GM10847 (cell line): ENCODE measurements around the gene TXLNG.

Source experiments
- POLR2A ChIP-seq: IDR thresholded peaks from 2 replicates; pipeline ENCODE4 v1.6.1; 2011; ENCODE audit not compliant: insufficient read length; ENCODE audit errors: extremely low read depth

The TXLNG gene

DNA sequence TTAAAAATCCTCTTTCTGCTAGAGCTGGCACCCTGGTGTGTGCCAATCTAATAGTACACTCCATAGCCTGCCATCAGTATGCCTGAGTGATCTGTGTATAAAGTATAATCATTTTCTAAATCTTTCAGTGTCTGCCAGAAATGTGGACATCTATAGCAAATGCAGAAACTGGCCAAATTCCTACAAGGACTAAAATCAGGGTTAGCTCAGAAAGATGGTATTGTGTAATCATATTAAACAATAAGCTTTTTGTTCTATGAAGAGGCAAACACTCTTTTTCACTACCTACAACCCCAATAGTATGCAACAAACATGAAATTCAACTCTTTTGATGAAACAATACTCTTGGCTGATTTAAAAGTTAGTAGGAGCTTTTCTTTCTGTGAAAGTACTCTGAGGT lies 7.7 kb upstream of the TXLNG start:
- no peak for TF ChIP-seq POLR2A

DNA sequence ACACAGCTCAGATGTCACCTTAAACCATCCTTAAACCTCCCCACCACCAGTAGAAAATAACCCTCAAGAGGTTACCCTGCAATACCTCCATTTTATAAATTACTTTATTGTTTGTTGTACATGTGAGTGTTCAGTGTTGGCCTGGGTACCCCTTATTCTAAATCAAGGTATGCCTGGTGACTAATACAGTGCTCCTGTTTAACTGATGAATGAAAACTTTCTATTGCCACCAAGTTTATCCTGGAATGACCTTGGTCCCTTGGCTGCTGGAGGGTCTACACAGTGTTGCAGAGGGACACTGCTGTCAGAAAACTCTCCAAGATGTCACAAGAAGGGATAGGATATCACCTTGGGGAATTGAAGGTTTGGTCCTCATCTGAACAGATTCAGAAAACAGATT lies 7.3 kb upstream of the TXLNG start:
- TF ChIP-seq POLR2A = no peak

DNA sequence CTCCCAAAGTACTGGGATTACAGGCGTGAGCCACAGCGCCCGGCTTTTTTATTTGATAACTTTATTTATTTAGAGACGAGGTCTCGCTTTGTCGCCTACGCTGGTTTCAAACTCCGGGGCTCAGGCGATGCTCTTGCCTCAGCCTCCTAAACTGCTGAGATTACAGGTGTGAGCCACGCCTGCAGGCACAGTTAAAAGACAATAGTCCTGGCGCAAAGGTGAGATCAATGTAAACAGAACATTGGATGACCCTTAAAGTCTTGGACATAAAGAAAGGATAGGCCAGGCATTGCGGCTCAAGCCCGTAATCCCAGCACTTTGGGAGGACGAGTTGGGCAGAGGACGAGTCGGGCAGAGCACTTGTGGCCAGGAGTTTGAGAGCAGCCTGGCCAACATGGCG lies 2.8 kb upstream of the TXLNG start:
- TF ChIP-seq POLR2A = no peak

DNA sequence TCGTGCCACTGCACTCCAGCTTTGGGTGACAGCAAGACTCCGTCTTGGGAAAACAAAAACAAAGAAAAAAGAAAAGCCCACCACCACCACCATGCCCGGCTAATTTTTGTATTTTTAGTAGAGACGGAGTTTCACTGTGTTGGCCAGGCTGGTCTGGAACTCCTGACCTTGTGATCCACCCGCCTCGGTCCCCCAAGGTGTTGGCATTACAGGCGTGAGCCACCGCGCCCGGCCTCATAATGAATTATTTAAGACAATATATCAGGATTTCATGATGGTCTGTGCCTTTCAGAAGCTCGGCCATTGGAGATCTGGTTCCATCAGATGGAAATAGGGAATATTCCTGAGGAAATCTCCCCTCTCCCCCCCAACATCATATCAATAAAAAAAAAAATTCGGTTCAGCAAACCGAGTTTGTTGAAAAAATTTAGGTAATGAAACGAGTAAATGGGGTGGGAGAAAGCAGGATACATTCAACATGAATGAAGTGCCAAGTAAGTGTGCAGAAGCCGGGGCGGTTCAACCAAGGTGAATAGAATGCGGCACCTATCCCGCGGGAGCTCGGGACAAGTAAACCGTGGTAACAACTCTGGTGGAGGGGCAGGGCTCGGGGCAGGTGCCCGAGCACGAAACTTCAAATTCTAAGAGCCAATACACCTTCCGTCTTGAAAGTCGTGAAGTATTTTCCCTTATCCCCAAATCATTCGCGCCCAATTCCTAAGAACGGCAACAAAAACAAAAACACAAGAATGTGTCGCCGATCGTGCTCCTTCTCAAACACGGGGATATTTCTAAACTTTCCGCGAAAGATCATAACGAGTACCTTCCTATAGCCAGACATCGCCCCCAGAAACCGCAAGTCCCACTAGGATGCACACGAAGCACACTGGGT lies 773 bp upstream of the TXLNG start:
- TF ChIP-seq POLR2A = no peak

DNA sequence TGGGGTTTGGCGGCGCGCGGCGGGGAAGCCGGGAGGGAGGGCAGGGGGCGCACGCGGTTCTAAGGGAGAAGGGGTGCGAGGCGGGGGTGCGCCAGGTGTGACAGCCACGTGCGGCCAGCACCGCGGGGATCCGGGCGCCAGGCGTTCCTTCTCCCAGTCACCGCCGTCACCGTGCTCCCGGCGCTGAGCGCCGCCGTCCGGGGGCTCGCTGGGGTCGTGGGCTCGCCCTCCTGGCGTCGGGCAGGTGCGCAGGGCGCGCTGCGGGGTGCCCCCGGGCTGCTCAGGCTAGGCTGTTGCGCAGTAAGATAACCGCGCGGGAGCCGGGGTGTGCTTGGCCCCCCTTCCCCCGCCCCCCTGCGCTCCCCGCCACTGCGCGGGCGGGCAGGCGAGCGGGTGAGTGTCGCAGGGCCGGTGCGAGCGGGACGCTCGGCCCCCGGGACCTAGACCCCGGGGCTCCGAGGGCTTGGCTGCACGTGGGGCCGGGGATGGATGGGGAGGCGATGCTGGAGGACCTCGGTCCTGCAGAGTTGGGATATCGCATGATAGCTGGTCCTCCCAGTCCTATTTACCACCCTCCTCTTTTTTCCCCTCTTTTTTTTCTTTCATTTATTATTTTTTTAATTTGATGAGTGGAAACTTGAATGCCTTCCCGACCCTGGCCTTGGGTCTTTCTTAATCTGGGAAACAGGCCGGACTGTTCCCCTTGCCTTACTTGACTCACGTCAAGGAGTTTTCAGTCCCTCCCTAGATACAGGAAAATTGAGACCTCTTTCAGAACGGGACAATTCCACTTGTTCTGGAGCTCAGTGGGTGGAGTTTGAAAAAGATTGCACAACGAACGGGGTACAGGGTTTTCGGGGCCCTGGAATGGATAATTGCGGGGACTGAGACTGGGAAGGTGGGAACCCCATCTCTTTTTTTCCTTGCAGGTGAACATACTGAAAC lies 797 bp downstream of the TXLNG start:
- TF ChIP-seq POLR2A = no peak

DNA sequence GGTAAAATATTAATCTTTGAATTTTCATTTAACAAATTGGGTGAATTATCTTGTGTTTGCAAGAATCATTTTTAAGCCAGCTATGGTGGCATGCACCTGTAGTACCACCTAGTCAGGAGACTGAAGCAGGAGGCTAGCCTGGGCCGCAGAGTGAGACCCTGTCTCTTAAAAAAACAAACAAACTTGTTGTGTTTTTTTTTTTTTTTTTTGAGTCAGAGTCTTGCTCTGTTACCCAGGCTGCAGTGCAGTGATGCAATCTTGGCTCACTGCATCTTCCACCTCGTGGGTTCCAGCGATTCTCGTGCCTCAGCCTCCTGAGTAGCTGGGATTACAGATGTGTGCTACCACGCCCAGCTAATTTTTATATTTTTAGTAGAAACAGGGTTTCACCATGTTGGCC lies 2.2 kb downstream of the TXLNG start:
- no peak for TF ChIP-seq POLR2A

DNA sequence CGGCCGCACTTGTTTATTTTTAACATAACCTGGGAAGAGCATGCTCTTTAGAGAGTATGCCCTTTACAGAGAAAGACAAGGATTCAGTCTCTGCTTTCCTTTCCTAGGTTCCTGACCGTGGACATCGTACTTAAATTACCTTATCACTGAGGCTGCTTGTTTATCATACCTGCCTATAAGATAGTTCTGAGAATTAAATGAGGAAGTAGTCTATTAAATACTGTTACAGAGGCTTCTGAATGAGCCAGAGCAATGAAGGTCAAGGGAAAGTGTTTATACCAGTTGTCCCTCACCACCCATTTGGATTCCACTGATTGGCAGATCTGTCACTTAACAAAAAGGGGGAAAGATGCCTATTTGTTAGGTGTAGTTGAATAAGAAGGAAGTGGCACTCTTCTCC lies 10.0 kb downstream of the TXLNG start:
- no peak for TF ChIP-seq POLR2A

DNA sequence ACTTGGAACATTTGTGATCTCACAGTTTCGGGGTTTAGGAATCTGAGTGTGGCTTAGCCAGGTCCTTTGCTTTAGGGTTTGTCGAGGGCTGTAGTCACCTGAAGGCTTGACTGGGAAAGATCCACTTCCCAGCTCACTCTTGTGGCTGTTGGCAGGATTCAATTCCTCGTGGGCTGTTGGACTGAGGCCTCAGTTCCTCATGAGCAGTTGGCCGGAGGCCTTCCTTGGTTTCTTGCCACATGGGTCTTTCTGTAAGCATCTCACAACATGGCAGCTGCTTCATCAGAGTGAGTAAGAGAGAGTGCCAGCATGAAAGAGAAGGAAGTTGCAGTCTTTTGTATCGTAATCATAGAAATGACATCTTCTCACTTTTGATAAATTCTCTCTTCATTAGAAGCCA lies 11.1 kb downstream of the TXLNG start:
- TF ChIP-seq POLR2A = no peak

DNA sequence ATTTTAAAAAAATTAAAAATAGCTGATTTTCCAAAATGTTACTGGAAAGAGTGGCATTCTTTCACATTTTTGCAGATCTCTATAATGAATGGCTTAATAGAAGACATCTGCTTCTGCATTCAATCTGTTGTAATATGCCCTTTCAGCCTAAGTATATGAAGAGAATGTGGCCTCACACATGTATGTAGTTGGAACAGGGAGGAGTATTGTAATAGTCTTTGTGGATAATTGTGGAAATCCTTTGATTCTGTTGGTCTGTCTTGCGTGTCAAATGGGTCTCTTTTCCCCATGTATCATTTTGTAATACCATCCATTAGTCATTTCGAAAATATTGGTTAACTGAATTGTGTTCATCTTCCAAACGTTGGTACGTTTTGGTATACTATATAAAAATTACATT lies 11.6 kb downstream of the TXLNG start:
- TF ChIP-seq POLR2A = no peak

DNA sequence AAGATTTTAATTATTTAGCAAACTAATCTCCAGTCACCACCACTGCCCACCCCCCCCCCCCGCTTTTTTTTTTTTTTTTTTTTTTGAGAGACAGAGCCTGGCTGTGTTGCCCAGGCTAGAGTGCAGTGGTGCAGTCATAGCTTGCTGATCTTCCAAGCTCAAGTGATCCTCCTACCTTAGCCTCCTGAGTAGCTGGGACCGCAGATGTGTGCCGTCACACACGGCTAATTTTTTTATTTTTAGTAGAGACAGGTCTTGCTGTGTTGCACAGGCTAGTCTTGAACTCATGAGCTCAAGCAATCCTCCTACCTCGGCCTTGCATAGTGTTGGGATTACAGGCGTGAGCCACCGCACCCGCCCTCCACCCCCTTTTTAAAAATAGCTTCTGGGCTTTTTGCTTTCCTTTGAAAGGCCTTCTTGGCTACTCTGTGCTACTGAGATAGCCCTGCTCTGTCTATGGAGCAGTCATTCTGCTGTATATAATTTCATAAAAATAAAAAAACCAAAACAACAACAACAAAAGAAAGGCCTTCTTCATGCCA lies 18.7 kb downstream of the TXLNG start:
- no peak for TF ChIP-seq POLR2A

DNA sequence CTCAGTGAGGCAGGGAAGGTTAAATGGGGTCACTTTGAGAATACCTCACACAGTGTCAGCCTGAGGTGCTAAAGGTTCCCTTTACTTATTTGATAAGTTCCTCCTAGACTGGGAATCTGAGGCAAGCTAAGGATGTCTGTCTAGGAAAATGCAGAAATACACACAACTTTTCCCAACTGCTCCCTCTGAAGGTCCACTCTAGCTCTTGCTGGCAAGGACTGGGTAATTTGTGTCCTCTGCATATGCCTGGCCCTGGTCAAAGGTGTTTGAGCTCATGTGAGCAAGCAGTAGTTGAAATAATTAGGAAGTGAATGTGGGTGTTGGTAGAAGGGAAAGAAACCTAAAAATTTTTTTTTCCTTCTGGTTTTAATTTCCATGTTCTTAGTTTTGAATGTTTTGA lies 21.3 kb downstream of the TXLNG start:
- TF ChIP-seq POLR2A = no peak

DNA sequence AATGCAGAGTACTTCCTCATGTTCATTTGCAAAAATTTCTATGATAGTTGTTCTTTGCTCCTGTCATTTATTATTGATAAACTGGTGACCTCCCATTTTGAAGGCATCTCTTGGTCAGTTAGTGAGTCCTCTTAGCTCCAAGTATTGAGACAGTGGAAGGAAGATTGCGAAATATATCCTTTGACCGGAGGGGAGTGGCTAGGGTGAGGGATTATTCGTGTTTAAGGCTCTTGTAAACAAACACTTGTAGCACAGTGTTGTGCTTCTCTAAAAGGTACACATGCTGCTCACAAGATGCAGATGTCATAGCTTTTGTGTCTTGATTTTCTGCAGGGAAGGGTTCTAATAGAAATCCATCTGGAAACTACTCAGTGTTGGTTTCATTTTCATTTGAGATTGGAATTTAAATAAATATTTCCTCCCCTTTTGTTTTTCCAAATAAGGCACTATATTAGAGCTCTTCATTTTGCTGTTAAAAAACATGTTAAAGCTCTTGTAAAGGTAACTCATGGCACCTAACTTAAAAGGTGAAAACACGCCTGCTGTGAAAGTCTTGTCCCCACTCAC lies 21.8 kb downstream of the TXLNG start:
- no peak for TF ChIP-seq POLR2A

DNA sequence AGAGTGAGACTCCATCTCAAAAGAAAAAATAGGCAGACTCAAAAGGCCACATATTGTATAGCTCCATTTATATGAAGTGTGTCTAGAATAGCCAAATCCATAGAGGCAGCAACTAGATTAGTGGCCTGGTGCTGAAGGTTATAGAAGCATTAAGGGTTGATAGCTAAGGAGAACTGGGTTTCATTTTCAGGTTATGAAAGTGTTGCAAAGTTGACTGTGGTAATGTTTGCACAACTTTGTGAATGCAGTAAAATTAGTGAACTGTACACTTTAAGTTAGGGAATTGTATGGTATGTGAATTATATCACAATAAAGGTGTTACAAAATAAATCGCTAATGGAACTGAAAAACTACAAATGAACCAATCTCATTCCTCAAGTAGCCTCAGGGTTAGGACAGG lies 28.3 kb downstream of the TXLNG start:
- TF ChIP-seq POLR2A = no peak

DNA sequence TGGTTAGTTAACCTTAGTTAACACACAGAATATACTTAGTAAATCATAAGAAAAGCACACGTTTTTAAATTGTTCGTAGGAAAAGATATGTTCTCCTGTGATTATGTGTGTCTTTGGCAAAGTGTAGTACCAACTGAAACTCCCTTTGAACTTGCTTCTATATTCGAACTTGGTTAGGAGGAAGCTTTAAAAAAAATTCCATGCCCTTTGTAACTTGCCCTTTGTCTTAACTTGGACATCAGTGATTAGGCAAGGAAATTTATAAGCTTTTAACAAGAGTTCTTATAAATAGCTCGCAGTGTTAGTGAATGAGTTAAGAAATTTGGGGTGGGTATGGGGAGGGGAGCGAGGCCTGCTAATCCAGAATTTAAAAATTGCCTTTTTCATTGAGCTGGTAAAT lies 33.4 kb downstream of the TXLNG start:
- TF ChIP-seq POLR2A = no peak

DNA sequence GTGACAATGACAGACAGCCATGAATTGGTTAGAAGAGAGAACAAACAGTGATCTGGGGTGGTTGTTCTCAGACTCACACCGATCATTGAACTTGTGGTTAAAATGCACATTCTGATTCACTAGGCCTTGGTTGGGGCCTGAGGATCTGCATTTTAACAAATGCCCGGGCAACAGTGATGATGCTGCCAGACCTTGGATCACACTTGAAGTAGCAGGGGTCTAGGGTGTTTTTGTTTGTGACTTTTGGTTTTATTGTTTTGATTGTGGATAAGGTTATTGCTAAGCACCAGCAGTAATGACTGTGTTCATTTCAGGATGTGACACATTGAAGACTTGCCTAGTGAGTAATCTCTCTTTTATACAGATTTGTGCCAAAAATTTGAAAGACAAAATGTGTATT lies 36.5 kb downstream of the TXLNG start:
- no peak for TF ChIP-seq POLR2A
